H1 (cell line): ENCODE data around the gene NPC1L1. TPM values are rescaled to one million over a fixed set of nuclear protein-coding genes. Genes with fewer than 3 reads are reported as not detected.

ENCODE experiments used
- CTCF ChIA-PET: fragments of 300-600 bp; sonication (Branson Sonifier 250); formaldehyde crosslinking; loops from one replicate; lab custom pipeline; 2021; ENCODE audit not compliant: partially characterized antibody; lab: Charles Lee
- POLR2A ChIA-PET: fragments of 300-600 bp; sonication (Branson Sonifier 250); formaldehyde crosslinking; loops from one replicate; lab custom pipeline; 2021; ENCODE audit warnings: inconsistent platforms; ENCODE audit not compliant: partially characterized antibody; lab: Charles Lee
- DNase-seq, 2 experiments: peaks; one replicate each; pipeline versions ENCODE4 v3.0.0 to v3.0.0-alpha.2; 2010 to 2022; ENCODE audit warnings: low spot score in 2 of 2, low read depth in 1 of 2, mixed read lengths in 1 of 2
- FAIRE-seq: peaks from 2 replicates; lab custom pipeline; 2011; peaks lifted over from hg19 to GRCh38; lab: Jason Lieb, UNC
- H2AFZ ChIP-seq: 2 replicates; pipeline ENCODE4 v1.8.1; 2012; ENCODE audit warnings: low read length, inconsistent platforms
- H2AK5ac ChIP-seq: 2 replicates; pipeline ENCODE4 v1.6.1; 2013; ENCODE audit warnings: low read depth, low read length
- H2BK120ac ChIP-seq: replicated peaks from 2 replicates; pipeline ENCODE3; 2013; ENCODE audit warnings: low read depth, low read length, inconsistent platforms
- H2BK12ac ChIP-seq: 2 replicates; pipeline ENCODE4 v1.6.1; 2013; ENCODE audit warnings: low read depth, low read length
- H2BK15ac ChIP-seq: 2 replicates; pipeline ENCODE4 v1.6.1; 2013; ENCODE audit warnings: low read length
- H2BK20ac ChIP-seq: 2 replicates; pipeline ENCODE4 v1.6.1; 2013; ENCODE audit warnings: low read length
- H2BK5ac ChIP-seq: 2 replicates; pipeline ENCODE4 v1.6.1; 2013; ENCODE audit warnings: low read depth, low read length
- H3K14ac ChIP-seq: 2 replicates; pipeline ENCODE4 v1.6.1; 2013; ENCODE audit warnings: inconsistent platforms; ENCODE audit not compliant: insufficient read length
- H3K18ac ChIP-seq: 2 replicates; pipeline ENCODE4 v1.6.1; 2013; ENCODE audit warnings: low read length; ENCODE audit errors: extremely low read depth
- H3K23ac ChIP-seq: 2 replicates; pipeline ENCODE4 v1.6.1; 2013; ENCODE audit warnings: inconsistent platforms; ENCODE audit not compliant: insufficient read length
- H3K23me2 ChIP-seq: 2 replicates; pipeline ENCODE4 v1.6.1; 2013; ENCODE audit warnings: low read depth, low read length
- H3K27ac ChIP-seq: 2 replicates; pipeline ENCODE4 v1.6.1; 2011; ENCODE audit warnings: low read depth, low read length, inconsistent platforms
- H3K27me3 ChIP-seq, 4 experiments: replicated peaks in 1 of 4; 1 replicate in 1 of 4; 2 replicates in 3 of 4; pipeline versions ENCODE4 v1.6.1 to v1.8.1; 2011 to 2013; ENCODE audit warnings: low read length in 3 of 4, mild to moderate bottlenecking in 3 of 4, inconsistent platforms in 2 of 4, mixed read lengths in 2 of 4, moderate library complexity in 1 of 4; ENCODE audit not compliant: control insufficient read depth in 3 of 4, insufficient read depth in 3 of 4; ENCODE audit errors: extremely low read depth in 1 of 4
- H3K36me3 ChIP-seq, 4 experiments: 2 replicates each; pipeline versions ENCODE4 v1.6.1 to v1.8.1; 2011 to 2013; ENCODE audit warnings: mild to moderate bottlenecking in 4 of 4, low read length in 3 of 4, moderate library complexity in 2 of 4, control low read depth in 1 of 4, inconsistent platforms in 1 of 4; ENCODE audit not compliant: insufficient read depth in 4 of 4, control insufficient read depth in 2 of 4
- H3K4ac ChIP-seq: replicated peaks from 2 replicates; pipeline ENCODE3; 2013; ENCODE audit warnings: low read length, low read depth, mixed read lengths, inconsistent platforms; ENCODE audit not compliant: insufficient read length
- H3K4me1 ChIP-seq, 4 experiments: replicated peaks in 1 of 4; 1 replicate in 1 of 4; 2 replicates in 3 of 4; pipeline versions ENCODE4 v1.6.1 to v1.8.1; 2011 to 2013; ENCODE audit warnings: low read length in 3 of 4, inconsistent platforms in 2 of 4, mixed read lengths in 1 of 4; ENCODE audit not compliant: insufficient read depth in 4 of 4, control insufficient read depth in 3 of 4
- H3K4me2 ChIP-seq, 2 experiments: 2 replicates each; pipeline versions ENCODE4 v1.6.1 to v1.8.1; 2011 to 2013; ENCODE audit warnings: low read depth in 2 of 2, low read length in 2 of 2, control low read depth in 1 of 2, inconsistent platforms in 1 of 2, mild to moderate bottlenecking in 1 of 2; ENCODE audit not compliant: insufficient read depth in 1 of 2
- H3K4me3 ChIP-seq, 4 experiments: fragments of 200-600, 300-600 bp in 1 of 4; sonication (generic), shearing (Covaris generic), sonication (Bioruptor Twin) in 1 of 4; 2 replicates each; pipeline versions ENCODE4 v1.5.1 to v1.8.1; 2011 to 2016; ENCODE audit warnings: low read length in 4 of 4, low read depth in 3 of 4, control low read depth in 2 of 4, inconsistent platforms in 2 of 4, mild to moderate bottlenecking in 2 of 4, mixed read lengths in 1 of 4, moderate library complexity in 1 of 4; ENCODE audit not compliant: insufficient read depth in 2 of 4; ENCODE audit errors: extremely low read depth in 1 of 4
- H3K56ac ChIP-seq: replicated peaks from 2 replicates; pipeline ENCODE3; 2013; ENCODE audit warnings: low read depth, mild to moderate bottlenecking, mixed read lengths, low read length, inconsistent platforms; ENCODE audit not compliant: insufficient read length
- H3K79me1 ChIP-seq: 2 replicates; pipeline ENCODE4 v1.6.1; 2013; ENCODE audit warnings: low read depth, low read length, control low read depth
- H3K79me2 ChIP-seq, 2 experiments: 2 replicates each; pipeline versions ENCODE4 v1.6.1 to v1.8.1; 2012 to 2013; ENCODE audit warnings: low read length in 2 of 2, mild to moderate bottlenecking in 2 of 2, inconsistent platforms in 1 of 2; ENCODE audit not compliant: insufficient read depth in 2 of 2, control insufficient read depth in 1 of 2
- H3K9ac ChIP-seq, 4 experiments: replicated peaks in 1 of 4; 1 replicate in 1 of 4; 2 replicates in 3 of 4; pipeline versions ENCODE4 v1.6.1 to v1.8.1; 2011 to 2013; ENCODE audit warnings: low read depth in 3 of 4, low read length in 3 of 4, control low read depth in 2 of 4, mild to moderate bottlenecking in 2 of 4, moderate library complexity in 2 of 4, inconsistent platforms in 1 of 4; ENCODE audit errors: extremely low read depth in 1 of 4
- H3K9me3 ChIP-seq, 2 experiments: 2 replicates each; pipeline versions ENCODE4 v1.6.1 to v1.8.1; 2012 to 2013; ENCODE audit warnings: mild to moderate bottlenecking in 2 of 2, moderate library complexity in 2 of 2, control low read depth in 1 of 2, inconsistent platforms in 1 of 2, low read depth in 1 of 2, low read length in 1 of 2, mixed read lengths in 1 of 2; ENCODE audit not compliant: insufficient read depth in 2 of 2
- H4K20me1 ChIP-seq, 2 experiments: replicated peaks in 1 of 2; 2 replicates each; pipeline versions ENCODE3 to v1.8.1; 2011 to 2013; ENCODE audit warnings: inconsistent platforms in 2 of 2, low read length in 2 of 2, mild to moderate bottlenecking in 1 of 2; ENCODE audit not compliant: insufficient read depth in 2 of 2, control insufficient read depth in 1 of 2
- H4K5ac ChIP-seq: 2 replicates; pipeline ENCODE4 v1.6.1; 2013; ENCODE audit warnings: low read length, low read depth, mixed read lengths, inconsistent platforms; ENCODE audit not compliant: insufficient read length
- H4K8ac ChIP-seq: 2 replicates; pipeline ENCODE4 v1.8.0; 2013; ENCODE audit warnings: mild to moderate bottlenecking, moderate library complexity, low read length, inconsistent platforms; ENCODE audit not compliant: insufficient read depth; ENCODE audit errors: extremely low read depth
- H4K91ac ChIP-seq: replicated peaks from 2 replicates; pipeline ENCODE3; 2013; ENCODE audit warnings: low read length, mixed read lengths, inconsistent platforms; ENCODE audit not compliant: insufficient read length
- BRCA1 ChIP-seq: IDR thresholded peaks from 2 replicates; pipeline ENCODE4 v1.6.1; 2012; ENCODE audit warnings: low read depth, low read length, improper control_type of control experiment
- CREB1 ChIP-seq: IDR thresholded peaks from 2 replicates; pipeline ENCODE4 v1.6.1; 2012; ENCODE audit warnings: inconsistent platforms
- GTF2F1 ChIP-seq: IDR thresholded peaks from 2 replicates; pipeline ENCODE4 v1.6.1; 2012; ENCODE audit warnings: low read depth, low read length, improper control_type of control experiment, borderline replicate concordance
- HDAC6 ChIP-seq: IDR thresholded peaks from one replicate; pipeline ENCODE4 v1.7.1; 2012; ENCODE audit warnings: low read depth, mild to moderate bottlenecking, inconsistent platforms, low read length, moderate library complexity
- JUND ChIP-seq: IDR thresholded peaks from 2 replicates; pipeline ENCODE4 v1.6.1; 2011; ENCODE audit warnings: mild to moderate bottlenecking, improper control_type of control experiment, low read length
- KDM5A ChIP-seq: fragments of 200-600 bp; IDR thresholded peaks from 2 replicates; pipeline ENCODE4 v1.7.1; 2012; ENCODE audit warnings: mild to moderate bottlenecking, low read length, inconsistent platforms, mixed read lengths
- NRF1 ChIP-seq: IDR thresholded peaks from 2 replicates; pipeline ENCODE4 v1.6.1; 2011; ENCODE audit warnings: mild to moderate bottlenecking, low read depth, low read length, improper control_type of control experiment
- POU5F1 ChIP-seq: IDR thresholded peaks from 2 replicates; pipeline ENCODE4 v1.6.1; 2011; ENCODE audit warnings: low read depth, mild to moderate bottlenecking, low read length, moderate library complexity
- RAD21 ChIP-seq, 2 experiments: IDR thresholded peaks in 1 of 2; conservative IDR thresholded peaks in 1 of 2; 2 replicates each; pipeline ENCODE4 v1.6.1; 2011; ENCODE audit warnings: low read depth in 2 of 2, low read length in 2 of 2, improper control_type of control experiment in 1 of 2, inconsistent platforms in 1 of 2, mild to moderate bottlenecking in 1 of 2, moderate library complexity in 1 of 2
- RXRA ChIP-seq: IDR thresholded peaks from 2 replicates; pipeline ENCODE4 v1.6.1; 2011; ENCODE audit warnings: low read depth, mild to moderate bottlenecking, low read length, moderate library complexity; ENCODE audit not compliant: insufficient read depth
- YY1 ChIP-seq: IDR thresholded peaks from 2 replicates; pipeline ENCODE4 v1.6.1; 2011; ENCODE audit warnings: low read depth, mild to moderate bottlenecking, low read length
- WGBS, 2 experiments: shearing (Covaris generic) in 1 of 2; methylation state at CpG; one replicate each; pipeline versions ENCODE4 v1.1.6 to v1.1.7; 2013 to 2015; ENCODE audit warnings: low lambda C conversion rate in 2 of 2, mixed read lengths in 2 of 2, inconsistent platforms in 1 of 2, low coverage in 1 of 2, missing lambda C conversion rate in 1 of 2; ENCODE audit not compliant: insufficient replicate concordance in 2 of 2, insufficient coverage in 1 of 2, insufficient read length in 1 of 2; ENCODE audit errors: extremely low coverage in 1 of 2, missing lambda C conversion rate in 1 of 2; 5-methylcytosine and 5-hydroxymethylcytosine counted together
- polyA plus RNA-seq, 7 experiments: library from polyadenylated mRNA; depleted of rRNA in 3 of 7; stranded (reverse) in 5 of 7; unstranded in 2 of 7; fragments of >200 nt in 5 of 7; fragments of 200-250 nt in 2 of 7; gene quantifications; 1 replicate in 5 of 7; 2 replicates in 1 of 7; 4 replicates in 1 of 7; pipeline versions ENCODE4 v1.2.1 to v1.2.3, GENCODE V29; 2011 to 2013; ENCODE audit warnings: missing spikeins in 2 of 7, mixed read lengths in 2 of 7
- total RNA-seq: library from RNA; stranded (reverse); fragmentation: NEBNext Ultra II Directional; extraction: Animal tissue kit (Norgen Biotek cat#: 25700); gene quantifications from 2 replicates; pipeline ENCODE4 v1.2.1, GENCODE V29; 2021

Gene NPC1L1
- total and polyA plus RNA-seq, 2 of the 8 experiments (the other 6 are each of a cell fraction or from before 2014, with no cell fraction given), result 0.06 to 0.21 TPM

DNA sequence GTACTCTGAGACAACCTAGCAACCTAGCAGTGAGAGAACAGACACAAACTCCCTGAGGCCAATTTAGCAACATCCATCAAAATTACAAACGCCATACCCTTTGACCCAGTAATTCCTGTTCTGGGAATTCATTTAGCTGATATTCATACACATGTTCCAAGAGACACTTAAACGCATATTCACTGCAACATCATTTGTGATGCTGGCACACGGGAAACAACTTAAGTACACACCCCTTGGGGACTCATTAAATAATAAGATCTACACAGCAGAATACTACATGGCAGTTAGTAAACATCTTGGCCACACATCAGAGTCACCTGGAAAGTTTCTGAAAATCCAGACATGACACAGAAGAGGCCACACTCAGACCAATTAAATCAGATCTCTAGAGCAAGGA is 68.3 kb downstream of the NPC1L1 start:
- ChIA-PET POLR2A (no interaction called here), CTCF (no interaction called here)
- Histone ChIP-seq H3K4me2 (no peak overlapping the region), H3K18ac (no peak overlapping the region), H3K4ac (no peak overlapping the region), H4K91ac (no peak overlapping the region), H3K23ac (no peak overlapping the region), H4K20me1 (peaks cover 12 to 17% of the 10 kb centered on the region in 2 experiments), H3K56ac (no peak overlapping the region), H3K27ac (no peak overlapping the region), H3K4me1 (no peaks in the 10 kb centered on the region), H3K36me3 (peaks cover 3 to 32% (median 17%) of the 10 kb centered on the region in 4 experiments; a peak in 7 of 8 replicates), H2BK15ac (no peak overlapping the region), H3K14ac (no peak overlapping the region), H2BK120ac (no peak overlapping the region), H3K79me2 (peaks cover 0 to 56% of the 10 kb centered on the region in 2 experiments; a peak in 2 of 4 replicates), H4K5ac (no peak overlapping the region), H2BK5ac (no peak overlapping the region), H2BK20ac (no peak overlapping the region), H3K79me1 (peaks cover 9% of the 10 kb centered on the region; the same call in 1 of the 2 replicates), H2AK5ac (no peak overlapping the region), H2AFZ (no peak overlapping the region), H2BK12ac (no peak overlapping the region), H3K9ac (no peak overlapping the region), H4K8ac (no peak overlapping the region), H3K4me3 (no peak overlapping the region), H3K9me3 (no peaks in the 10 kb centered on the region), H3K23me2 (no peaks in the 10 kb centered on the region), H3K27me3 (no peaks in the 10 kb centered on the region)
- TF ChIP-seq GTF2F1 (no peak), RXRA (no peak), BRCA1 (no peak), JUND (no peak), NRF1 (no peak), RAD21 (IDR thresholded peaks at IDR 0.05 in 1 of 2, conservative IDR thresholded peaks at IDR 0.05 in 1 of 2; ENCODE audit: low read depth in 2 of 2, low read length in 2 of 2) (no peak), HDAC6 (no peak), YY1 (no peak), CREB1 (no peak), KDM5A (no peak), POU5F1 (no peak)
- FAIRE-seq (no peak), DNase-seq (no peak)
- 87% methylated on average over 3 of the region's 3 CpGs; no CpG with 5 or more reads in 1 of the 2 experiments for WGBS, 2 experiments
